ENCODE data around the gene ADI1.
A peak's percentile ranks its signal among the peaks of the same experiment; 100 is the strongest.

The ADI1 gene

DNA sequence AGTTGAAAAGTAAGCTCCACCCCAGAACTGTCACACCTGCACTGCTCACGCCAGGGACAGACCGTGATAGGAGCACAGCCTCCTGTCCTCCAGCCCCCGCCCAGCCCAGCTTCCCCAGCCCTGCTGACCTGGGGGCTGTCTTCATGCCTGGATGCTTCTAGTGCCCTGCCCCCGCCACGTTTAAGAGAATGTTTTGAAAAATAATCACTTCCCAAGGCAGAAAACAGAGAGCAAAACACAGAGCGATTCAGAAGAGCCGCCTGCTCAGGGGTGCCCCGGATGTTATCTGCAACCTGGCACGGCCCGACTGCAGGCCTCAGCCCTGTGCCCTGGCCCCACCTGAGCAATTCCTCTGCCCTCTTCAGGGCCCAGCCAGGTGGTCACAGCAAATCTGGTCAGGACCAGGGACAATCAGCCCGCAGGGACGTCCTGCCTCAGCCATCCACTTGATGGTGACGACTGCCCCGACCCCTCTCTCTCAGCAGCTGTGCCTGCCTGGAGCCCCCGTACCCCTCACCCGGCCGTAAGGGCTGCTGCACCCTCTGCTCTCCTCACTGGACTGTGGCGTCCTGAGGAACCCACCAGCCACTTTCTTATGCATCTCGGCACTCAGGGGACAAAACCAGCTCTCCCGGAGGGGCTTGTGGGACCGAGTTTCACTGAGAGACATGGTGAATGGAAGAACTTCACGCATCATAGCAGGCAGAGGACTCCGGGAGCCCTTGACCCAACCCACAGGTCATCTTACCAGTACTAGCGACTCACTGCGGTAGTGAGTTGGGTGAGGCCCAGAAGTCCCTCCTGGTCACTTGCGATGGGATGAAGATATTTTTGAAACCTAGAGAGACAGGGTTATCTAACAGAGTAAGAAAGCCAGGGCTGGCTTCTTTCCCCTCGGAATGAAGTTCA is 30.2 kb downstream of the ADI1 start:
- FAIRE-seq (no peak), DNase-seq (ENCODE audit: insufficient read length, low spot score) (peak; percentile 10)
- no peak for TF ChIP-seq CTCF (IDR thresholded peaks at IDR 0.05; ENCODE audit: insufficient read depth, missing control alignments)

- no peak for TF ChIP-seq CTCF (IDR thresholded peaks at IDR 0.05; ENCODE audit: insufficient read depth, missing control alignments)
- FAIRE-seq = no peak
These were observed 31.2 kb downstream of the ADI1 start for GRCh38 chr2:3488061-3488531.

DNA sequence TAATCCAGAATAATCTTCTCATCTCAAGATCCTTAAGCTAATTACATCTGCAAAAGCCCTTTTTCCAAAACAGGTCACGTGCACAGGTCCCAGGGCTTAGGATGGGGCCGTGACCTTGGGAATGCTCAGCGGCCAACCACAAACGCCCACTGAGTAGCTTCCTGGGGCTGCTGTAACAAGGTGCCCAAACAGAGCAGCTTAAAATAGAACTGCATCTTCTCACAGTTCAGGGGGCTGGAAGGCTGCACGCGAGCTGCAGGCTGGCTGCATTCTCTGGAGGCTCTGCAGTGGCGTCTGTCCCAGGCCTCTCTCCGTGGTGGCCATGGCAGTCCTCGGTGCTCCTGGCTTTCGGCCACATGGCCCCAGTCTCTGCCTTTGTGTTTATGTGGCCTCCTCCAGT is 31.9 kb downstream of the ADI1 start:
- peak; percentile 3 for DNase-seq (ENCODE audit: insufficient read length, low spot score)
- FAIRE-seq = no peak
- no peak for TF ChIP-seq CTCF (IDR thresholded peaks at IDR 0.05; ENCODE audit: insufficient read depth, missing control alignments)

More at GRCh38 chr2:3488061-3488531, 31.2 kb downstream of the ADI1 start:
- DNase-seq (ENCODE audit: insufficient read length, low spot score) = peak; percentile 11

- FAIRE-seq = no peak
- peak; percentile 24 for DNase-seq (ENCODE audit: insufficient read length, low spot score)
- TF ChIP-seq CTCF (IDR thresholded peaks at IDR 0.05; ENCODE audit: insufficient read depth, missing control alignments) = no peak
These were observed 32.3 kb downstream of the ADI1 start for GRCh38 chr2:3487028-3487425.

- no peak for FAIRE-seq
- TF ChIP-seq CTCF (IDR thresholded peaks at IDR 0.05; ENCODE audit: insufficient read depth, missing control alignments) = no peak
- DNase-seq (ENCODE audit: insufficient read length, low spot score) = peak; percentile 10
These were observed 33.0 kb downstream of the ADI1 start for GRCh38 chr2:3486047-3487027.

DNA sequence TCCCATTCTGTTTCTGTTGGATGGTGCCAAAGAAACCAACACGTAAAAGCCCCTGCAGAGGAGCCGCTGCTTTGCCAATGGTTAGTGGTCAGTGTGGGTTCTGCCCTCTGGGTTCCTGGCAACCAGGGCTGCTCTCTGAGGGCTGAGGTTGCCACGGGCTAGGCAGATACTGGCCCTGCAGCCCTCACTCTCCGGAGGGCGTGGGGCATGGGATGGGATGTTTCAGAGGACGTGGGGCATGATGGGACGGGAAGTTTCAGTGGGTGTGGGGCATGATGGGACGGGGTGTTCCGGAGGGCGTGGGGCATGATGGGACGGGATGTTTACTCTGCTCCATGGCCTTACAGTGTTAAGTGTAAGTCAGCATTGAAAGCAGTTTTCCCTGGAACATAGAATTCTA is 34.2 kb downstream of the ADI1 start:
- FAIRE-seq = no peak
- no peak for TF ChIP-seq CTCF (IDR thresholded peaks at IDR 0.05; ENCODE audit: insufficient read depth, missing control alignments)

More for the DNA sequence above, 34.2 kb downstream of the ADI1 start:
- DNase-seq (ENCODE audit: insufficient read length, low spot score) = no peak
